Measurements from ENCODE around the gene IKZF2.

Gene IKZF2

DNA sequence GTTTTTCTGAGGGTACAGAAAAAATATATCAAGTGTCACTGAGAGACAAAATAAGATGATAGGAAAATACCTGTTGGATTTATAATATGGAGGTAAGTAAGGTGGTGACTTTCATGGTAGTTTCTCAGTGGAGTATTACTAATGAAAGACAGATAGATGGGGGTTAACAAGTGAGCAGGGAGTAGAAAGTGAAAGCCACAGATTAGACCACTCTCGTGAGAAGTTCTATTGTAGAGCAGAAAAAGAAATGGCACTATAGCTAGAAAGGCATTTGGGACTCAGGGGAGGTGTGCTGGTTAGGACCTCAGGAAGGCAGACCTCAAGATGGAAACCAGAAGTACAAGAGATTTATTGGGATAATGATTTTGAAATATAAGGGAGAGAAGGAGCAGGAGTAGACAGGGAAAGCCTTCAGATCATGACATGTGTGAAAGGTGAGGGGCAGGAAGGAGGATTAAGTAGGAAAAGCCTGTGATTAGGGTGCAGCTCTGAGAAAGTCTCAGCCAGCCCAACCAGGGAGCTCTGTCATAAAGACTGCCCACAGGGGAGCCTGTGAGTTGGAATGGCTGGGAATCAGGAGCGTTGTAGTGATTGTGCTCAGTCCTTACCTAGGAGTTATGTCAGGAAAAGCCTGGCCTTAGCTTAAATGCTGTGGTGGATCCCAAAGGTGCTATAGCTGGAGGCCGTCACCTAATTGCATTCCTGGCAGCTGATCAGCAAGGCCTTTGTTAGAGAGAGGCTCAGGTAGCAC lies 198.1 kb downstream of the IKZF2 start:
- DNase-seq: no peak

DNA sequence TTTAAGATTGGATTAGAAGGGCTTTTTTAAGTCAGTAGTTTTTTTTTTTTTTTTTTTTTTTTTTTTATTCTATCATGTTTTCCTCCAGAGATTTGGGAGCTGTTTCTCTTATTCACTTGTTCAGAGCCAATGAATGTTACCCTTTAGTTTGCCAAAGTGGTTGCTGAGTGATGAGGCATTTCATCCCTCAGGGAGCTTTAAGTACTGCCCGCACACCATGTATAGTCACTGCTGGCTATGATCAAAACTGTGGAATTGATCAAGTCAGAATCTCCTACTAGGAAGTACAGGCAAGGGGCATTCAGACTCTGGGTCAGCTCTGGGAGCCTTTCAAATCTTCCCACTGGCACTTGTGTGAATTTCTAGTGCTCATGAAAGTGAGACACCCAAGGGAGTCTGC lies 201.6 kb downstream of the IKZF2 start:
- no peak for DNase-seq

Measured in activated CD4-positive, alpha-beta T cell treated with anti-CD3 and anti-CD28 coated beads, Interleukin-10, Interleukin-2, amounts not matched to agents 100 ng/mL and 50 ng/mL, durations not matched to agents 16 hours and 8 hours (primary cell).